KOPT-K1 (cell line): ENCODE results near the gene URAD.
"Not testable (repeated sequence)": the region's sequence is repeated elsewhere in the genome, so short reads cannot be mapped to it uniquely, and the experiment has no call there.

Source experiments
- H3K27ac ChIP-seq: fragments of 200-600 bp; sonication (generic); 2 replicates; pipeline ENCODE4 v1.5.1; 2016; ENCODE audit warnings: antibody characterized with exemption, mild to moderate bottlenecking, low read depth, low read length; ENCODE audit not compliant: poor library complexity, severe bottlenecking
- H3K36me3 ChIP-seq: fragments of 200-600 bp; sonication (generic); 2 replicates; pipeline ENCODE4 v1.5.1; 2017; ENCODE audit warnings: antibody characterized with exemption, mild to moderate bottlenecking, low read length, moderate library complexity; ENCODE audit not compliant: insufficient read depth
- H3K9me3 ChIP-seq: fragments of 200-600 bp; sonication (generic); 2 replicates; pipeline ENCODE4 v1.5.1; 2017; ENCODE audit warnings: antibody characterized with exemption, low read length, mild to moderate bottlenecking; ENCODE audit not compliant: insufficient read depth, poor library complexity, severe bottlenecking

The URAD gene

GRCh38 chr13:27969082-27969865, 19.2 kb downstream of the URAD start, which contains the start of gene CDX2:
TSS of gene CDX2 (minus strand) at chr13:27969315. CDS start at chr13:27969006, 309 bp downstream.
- Histone ChIP-seq H3K27ac (no peak within 1 kb of the TSS), H3K9me3 (no peaks in the 10 kb centered on the region), H3K36me3 (no peaks in the 10 kb centered on the region)

GRCh38 chr13:27968316-27969081, 20.0 kb downstream of the URAD start:
- Histone ChIP-seq H3K9me3 (no peaks in the 10 kb centered on the region), H3K36me3 (no peaks in the 10 kb centered on the region), H3K27ac (no peak overlapping the region)

GRCh38 chr13:27967736-27968315, 20.7 kb downstream of the URAD start:
- Histone ChIP-seq H3K9me3 (no peaks in the 10 kb centered on the region), H3K27ac (no peak overlapping the region), H3K36me3 (no peaks in the 10 kb centered on the region)

GRCh38 chr13:27967203-27967735, 21.2 kb downstream of the URAD start:
- H3K36me3 ChIP-seq = no peaks in the 10 kb centered on the region
- no peaks in the 10 kb centered on the region for H3K9me3 ChIP-seq
- H3K27ac ChIP-seq = no peak overlapping the region

- Histone ChIP-seq H3K27ac (no peak overlapping the region), H3K9me3 (no peaks in the 10 kb centered on the region), H3K36me3 (no peaks in the 10 kb centered on the region)
Measured at GRCh38 chr13:27966641-27967202, 21.8 kb downstream of the URAD start.

GRCh38 chr13:27965740-27966640, 22.5 kb downstream of the URAD start:
- Histone ChIP-seq H3K27ac (no peak overlapping the region), H3K9me3 (no peaks in the 10 kb centered on the region), H3K36me3 (no peaks in the 10 kb centered on the region)

GRCh38 chr13:27965343-27965739, 23.2 kb downstream of the URAD start:
- no peaks in the 10 kb centered on the region for H3K9me3 ChIP-seq
- H3K36me3 ChIP-seq = no peaks in the 10 kb centered on the region
- no peak overlapping the region for H3K27ac ChIP-seq

- no peaks in the 10 kb centered on the region for H3K9me3 ChIP-seq
- no peaks in the 10 kb centered on the region for H3K36me3 ChIP-seq
- no peak overlapping the region for H3K27ac ChIP-seq
Measured at GRCh38 chr13:27964741-27965323, 23.7 kb downstream of the URAD start.

GRCh38 chr13:27964206-27964605, 24.3 kb downstream of the URAD start:
- H3K27ac ChIP-seq, H3K36me3 ChIP-seq, H3K9me3 ChIP-seq: not testable (repeated sequence)

- no peaks in the 10 kb centered on the region for H3K36me3 ChIP-seq
- no peaks in the 10 kb centered on the region for H3K9me3 ChIP-seq
- H3K27ac ChIP-seq = no peak overlapping the region
Measured at GRCh38 chr13:27963491-27963890, 25.0 kb downstream of the URAD start.

GRCh38 chr13:27962982-27963381, 25.5 kb downstream of the URAD start:
- H3K9me3 ChIP-seq = no peaks in the 10 kb centered on the region
- no peak overlapping the region for H3K27ac ChIP-seq
- no peaks in the 10 kb centered on the region for H3K36me3 ChIP-seq

GRCh38 chr13:27962128-27962841, 26.2 kb downstream of the URAD start:
- no peak overlapping the region for H3K27ac ChIP-seq
- no peaks in the 10 kb centered on the region for H3K36me3 ChIP-seq

GRCh38 chr13:27961227-27962085, 27.0 kb downstream of the URAD start:
- Histone ChIP-seq H3K27ac (no peak overlapping the region), H3K36me3 (no peaks in the 10 kb centered on the region), H3K9me3 (no peaks in the 10 kb centered on the region)

More at GRCh38 chr13:27962128-27962841, 26.2 kb downstream of the URAD start:
- no peaks in the 10 kb centered on the region for H3K9me3 ChIP-seq
